Osteocyte (in vitro differentiated cells): ENCODE data around the gene UBA52. TPM values are rescaled to one million over a fixed set of nuclear protein-coding genes. Genes with fewer than 3 reads are reported as not detected.
"Not testable (repeated sequence)": the region's sequence is repeated elsewhere in the genome, so short reads cannot be mapped to it uniquely, and the experiment has no call there.

Experiments used
- DNase-seq: peaks from one replicate; pipeline ENCODE4 v3.0.0; 2021; ENCODE audit warnings: mixed read lengths; ENCODE audit not compliant: unreplicated experiment; ENCODE audit errors: extremely low spot score
- H3K27ac Mint-ChIP-seq: one replicate; pipeline ENCODE4 v1.8.0; 2021; ENCODE audit warnings: mild to moderate bottlenecking, mixed read lengths; ENCODE audit not compliant: unreplicated experiment
- H3K27me3 Mint-ChIP-seq: one replicate; pipeline ENCODE4 v1.8.0; 2021; ENCODE audit warnings: mixed read lengths; ENCODE audit not compliant: unreplicated experiment
- H3K36me3 Mint-ChIP-seq: one replicate; pipeline ENCODE4 v1.8.0; 2021; ENCODE audit warnings: mixed read lengths; ENCODE audit not compliant: unreplicated experiment
- H3K4me1 Mint-ChIP-seq: one replicate; pipeline ENCODE4 v1.8.0; 2021; ENCODE audit warnings: mixed read lengths; ENCODE audit not compliant: unreplicated experiment
- H3K4me3 Mint-ChIP-seq: one replicate; pipeline ENCODE4 v1.8.0; 2021; ENCODE audit warnings: mild to moderate bottlenecking, moderate library complexity, mixed read lengths; ENCODE audit not compliant: unreplicated experiment
- H3K9me3 Mint-ChIP-seq: one replicate; pipeline ENCODE4 v1.8.0; 2021; ENCODE audit warnings: mixed read lengths; ENCODE audit not compliant: unreplicated experiment
- total RNA-seq: library from RNA; stranded (reverse); gene quantifications from 2 replicates; pipeline ENCODE4 v1.2.1, GENCODE V29; 2021
- TF ChIP-seq, protein P1 (sequence below): fragments of 200-600 bp; sonication (generic); IDR thresholded peaks from 2 replicates; pipeline ENCODE4 v1.5.0; 2021; ENCODE audit warnings: antibody characterized with exemption, mild to moderate bottlenecking, moderate library complexity

UBA52 gene
- total RNA-seq, 1 donor from 2014 or later = 1,081 TPM

DNA sequence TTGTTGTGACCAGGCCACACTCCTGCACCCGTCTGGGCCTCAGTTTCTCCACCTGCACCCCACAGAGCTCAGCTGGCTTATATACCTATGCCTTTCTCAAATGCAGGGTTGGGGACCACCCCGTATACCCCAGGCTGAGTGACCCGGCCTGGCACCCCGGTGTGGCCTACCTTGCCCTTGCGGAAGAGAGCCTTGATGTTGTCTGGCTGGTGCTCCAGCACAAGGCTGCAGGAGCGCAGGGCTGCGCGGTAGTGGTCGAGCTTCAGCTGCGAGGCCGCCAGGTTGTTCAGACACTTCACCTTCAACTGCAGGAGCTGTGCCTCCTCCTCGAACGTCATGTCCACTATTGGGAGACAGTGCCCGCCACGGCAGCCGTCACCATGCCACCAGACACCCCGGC lies 34.2 kb upstream of the UBA52 start:
- Mint-ChIP-seq H3K27ac (no peak overlapping the region), H3K4me3 (no peak overlapping the region), H3K36me3 (peaks cover 20% of the 10 kb centered on the region), H3K27me3 (no peaks in the 10 kb centered on the region), H3K9me3 (no peaks in the 10 kb centered on the region), H3K4me1 (peaks cover 8% of the 10 kb centered on the region)
- no peak for DNase-seq
- TF ChIP-seq, protein P1, sequence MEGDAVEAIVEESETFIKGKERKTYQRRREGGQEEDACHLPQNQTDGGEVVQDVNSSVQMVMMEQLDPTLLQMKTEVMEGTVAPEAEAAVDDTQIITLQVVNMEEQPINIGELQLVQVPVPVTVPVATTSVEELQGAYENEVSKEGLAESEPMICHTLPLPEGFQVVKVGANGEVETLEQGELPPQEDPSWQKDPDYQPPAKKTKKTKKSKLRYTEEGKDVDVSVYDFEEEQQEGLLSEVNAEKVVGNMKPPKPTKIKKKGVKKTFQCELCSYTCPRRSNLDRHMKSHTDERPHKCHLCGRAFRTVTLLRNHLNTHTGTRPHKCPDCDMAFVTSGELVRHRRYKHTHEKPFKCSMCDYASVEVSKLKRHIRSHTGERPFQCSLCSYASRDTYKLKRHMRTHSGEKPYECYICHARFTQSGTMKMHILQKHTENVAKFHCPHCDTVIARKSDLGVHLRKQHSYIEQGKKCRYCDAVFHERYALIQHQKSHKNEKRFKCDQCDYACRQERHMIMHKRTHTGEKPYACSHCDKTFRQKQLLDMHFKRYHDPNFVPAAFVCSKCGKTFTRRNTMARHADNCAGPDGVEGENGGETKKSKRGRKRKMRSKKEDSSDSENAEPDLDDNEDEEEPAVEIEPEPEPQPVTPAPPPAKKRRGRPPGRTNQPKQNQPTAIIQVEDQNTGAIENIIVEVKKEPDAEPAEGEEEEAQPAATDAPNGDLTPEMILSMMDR = no peak

DNA sequence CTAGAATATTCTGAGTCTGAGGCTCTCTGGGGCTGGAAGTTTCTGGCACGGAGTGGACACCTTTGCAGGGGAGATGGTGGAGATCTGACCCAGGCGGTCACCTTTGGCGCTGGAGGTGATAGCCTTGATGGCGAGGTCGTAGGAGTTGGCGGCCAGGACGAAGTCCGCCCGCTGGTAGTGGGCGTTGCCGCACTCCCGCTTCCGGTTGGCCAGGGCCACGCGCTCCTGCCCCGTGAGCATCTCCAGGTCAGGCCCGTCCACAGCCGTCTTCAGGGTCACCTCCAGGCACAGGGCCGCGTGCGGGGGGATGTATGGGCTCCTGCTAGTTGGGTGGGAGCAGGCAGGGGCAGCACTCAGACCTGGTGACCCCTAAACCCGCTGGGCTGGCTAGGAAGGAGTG lies 33.5 kb upstream of the UBA52 start:
- H3K36me3 Mint-ChIP-seq = peaks cover 18% of the 10 kb centered on the region

DNA sequence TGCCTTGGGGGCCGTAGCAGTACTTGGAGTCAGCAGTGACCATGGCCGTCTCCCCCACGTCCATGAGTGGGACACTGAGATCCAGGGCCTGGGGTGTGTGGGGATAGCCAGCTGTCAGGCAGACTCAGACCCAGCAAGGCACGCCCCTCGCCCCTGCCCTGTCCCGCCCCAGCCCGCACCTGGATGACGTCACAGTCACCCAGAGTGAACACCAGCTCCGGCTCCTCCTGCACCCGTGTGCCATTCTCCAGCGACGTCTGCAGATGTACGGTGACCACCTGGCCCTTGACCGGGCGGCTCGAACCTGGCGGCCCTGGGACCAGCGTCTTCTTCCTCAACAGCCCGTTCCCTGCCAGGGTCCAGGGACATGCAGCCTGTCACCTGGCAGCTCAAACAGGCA lies 32.3 kb upstream of the UBA52 start:
- Mint-ChIP-seq H3K4me1 (peaks cover 16% of the 10 kb centered on the region), H3K4me3 (no peak overlapping the region), H3K9me3 (no peaks in the 10 kb centered on the region), H3K27ac (no peak overlapping the region), H3K27me3 (no peaks in the 10 kb centered on the region), H3K36me3 (peaks cover 15% of the 10 kb centered on the region)
- DNase-seq = no peak
- TF ChIP-seq, protein P1 = no peak

More for the DNA sequence above, 33.5 kb upstream of the UBA52 start:
- H3K27ac Mint-ChIP-seq = no peak overlapping the region
- no peak overlapping the region for H3K4me3 Mint-ChIP-seq
- no peak for DNase-seq
- TF ChIP-seq, protein P1 = no peak
- peaks cover 10% of the 10 kb centered on the region for H3K4me1 Mint-ChIP-seq
- H3K9me3 Mint-ChIP-seq = no peaks in the 10 kb centered on the region
- H3K27me3 Mint-ChIP-seq = no peaks in the 10 kb centered on the region

DNA sequence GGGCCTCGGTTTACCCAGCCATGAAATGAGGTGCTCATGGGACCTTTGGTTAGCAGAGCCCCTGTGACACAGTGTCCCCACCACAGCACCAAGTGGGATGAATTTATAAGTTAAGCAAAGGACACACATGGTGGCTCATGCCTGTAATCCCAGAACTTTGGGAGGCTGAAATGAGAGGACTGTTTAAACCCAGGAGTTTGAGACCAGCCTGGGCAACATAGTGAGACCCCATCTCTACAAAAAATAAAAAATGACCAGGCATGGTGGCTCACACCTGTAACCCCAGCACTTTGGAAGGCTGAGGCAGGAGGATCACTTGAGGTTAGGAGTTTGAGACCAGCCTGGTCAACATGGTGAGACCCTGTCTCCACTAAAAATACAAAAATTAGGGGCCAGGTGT lies 31.5 kb upstream of the UBA52 start:
- not testable (repeated sequence) for H3K27me3 Mint-ChIP-seq, DNase-seq, H3K9me3 Mint-ChIP-seq, H3K27ac Mint-ChIP-seq, H3K4me3 Mint-ChIP-seq
- Mint-ChIP-seq H3K36me3 (peaks cover 14% of the 10 kb centered on the region), H3K4me1 (peaks cover 16% of the 10 kb centered on the region)

DNA sequence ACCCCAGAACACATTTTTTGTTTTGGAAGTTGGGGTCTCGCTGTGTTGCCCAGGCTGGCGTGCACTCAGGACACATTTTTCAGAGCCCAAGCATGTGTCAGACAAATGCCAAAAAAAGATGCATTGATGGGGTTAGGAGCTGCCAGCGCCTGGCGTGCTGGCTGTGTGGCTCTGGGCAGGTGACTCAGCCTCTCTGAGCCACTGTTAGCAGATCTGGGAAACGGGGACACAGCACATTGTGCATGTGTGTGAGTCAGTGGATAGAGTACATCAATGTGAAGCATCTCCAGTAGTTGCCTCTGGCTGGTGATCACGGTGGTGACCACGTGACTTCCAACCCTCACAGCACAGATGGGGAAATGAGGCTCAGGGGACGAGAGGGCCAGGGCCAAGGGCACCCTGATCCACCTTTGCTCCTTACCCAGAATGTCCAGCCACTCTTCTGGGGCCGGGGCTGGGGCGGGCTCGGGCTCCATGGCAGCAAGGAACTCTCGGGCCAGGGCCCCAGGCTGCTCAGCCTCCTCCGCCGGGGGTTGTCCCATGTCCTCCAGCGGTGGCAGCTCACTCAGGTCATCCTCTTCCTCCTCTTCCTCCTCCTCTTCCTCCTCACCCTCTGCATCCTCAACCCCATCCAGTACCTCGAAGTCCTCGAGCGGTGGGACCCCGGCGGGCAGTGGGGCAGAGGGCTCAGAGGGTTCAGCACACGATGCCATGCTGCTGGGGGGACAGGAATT lies 30.2 kb upstream of the UBA52 start:
- no peaks in the 10 kb centered on the region for H3K27me3 Mint-ChIP-seq
- H3K4me3 Mint-ChIP-seq = peak overlapping the region; percentile 18
- H3K4me1 Mint-ChIP-seq = peaks cover 16% of the 10 kb centered on the region
- no peaks in the 10 kb centered on the region for H3K9me3 Mint-ChIP-seq
- H3K27ac Mint-ChIP-seq = peak overlapping the region; percentile 85
- H3K36me3 Mint-ChIP-seq = peaks cover 8% of the 10 kb centered on the region
- DNase-seq = no peak
- TF ChIP-seq, protein P1 = no peak
